ENCODE results near the gene IL23A.

IL23A gene

DNA sequence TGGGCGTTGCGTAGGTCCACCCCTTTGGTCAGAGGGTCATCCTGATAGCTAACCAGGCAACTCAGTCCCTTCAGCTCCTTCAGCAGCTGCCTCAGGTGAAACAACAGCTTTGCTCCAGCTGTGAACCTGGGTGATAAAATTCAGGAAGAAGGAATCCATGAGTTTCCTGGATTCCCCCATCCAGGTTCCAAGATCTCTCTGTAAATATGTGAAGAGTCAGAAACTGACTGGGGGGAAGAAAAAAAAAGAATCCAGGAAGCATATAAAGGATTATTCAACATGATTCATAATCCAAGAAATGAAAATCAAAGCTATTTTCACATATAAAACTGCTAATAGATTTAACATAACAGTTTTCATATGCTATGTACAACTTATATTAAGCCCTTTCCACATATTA lies 12.6 kb downstream of the IL23A start:
- Mint-ChIP-seq H3K4me3 (no peak overlapping the region), H3K9me3 (no peaks in the 10 kb centered on the region), H3K27me3 (no peaks in the 10 kb centered on the region), H3K27ac (ENCODE audit: low read depth) (no peak overlapping the region), H3K36me3 (ENCODE audit: insufficient read depth) (peaks cover 70% of the 10 kb centered on the region), H3K4me1 (no peaks in the 10 kb centered on the region)
- ATAC-seq (replicated peaks; ENCODE audit: extremely low read depth, poor library complexity, severe bottlenecking) (no peak), DNase-seq (ENCODE audit: low spot score in 2 of 2) (no peak)

DNA sequence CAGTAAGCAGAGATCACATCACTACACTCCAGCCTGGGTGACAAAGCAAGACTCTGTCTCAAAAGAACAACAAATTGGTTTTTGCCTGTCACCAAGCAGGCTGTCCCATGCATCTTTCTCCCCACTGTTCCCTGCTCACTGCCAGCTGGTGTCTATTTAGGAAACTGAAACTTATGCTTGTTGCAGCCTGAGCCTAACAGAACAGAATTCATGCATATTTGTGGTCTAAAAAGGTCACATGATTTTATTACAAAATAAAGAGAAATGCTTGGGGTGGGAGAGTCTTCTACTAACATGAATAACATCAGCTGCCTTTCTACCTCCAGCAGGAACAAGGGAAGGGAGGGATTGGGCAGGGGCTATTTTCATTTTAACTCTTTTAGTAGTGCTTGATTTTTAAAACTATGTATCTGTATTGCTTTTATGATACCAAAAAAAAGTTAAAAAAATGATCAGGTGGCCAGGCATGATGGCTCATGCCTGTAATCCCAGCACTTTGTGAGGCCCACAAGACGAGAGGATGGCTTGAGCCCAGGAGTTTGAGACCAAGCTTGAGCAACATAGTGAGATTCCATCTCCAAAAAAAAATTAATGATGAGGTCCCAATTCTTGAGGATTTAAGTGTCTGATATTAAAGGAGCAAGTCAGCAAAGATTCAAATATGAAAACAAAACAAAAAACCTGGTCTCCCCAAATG lies 20.3 kb downstream of the IL23A start:
- peaks cover 23% of the 10 kb centered on the region for H3K36me3 Mint-ChIP-seq (ENCODE audit: insufficient read depth)
- H3K4me1 Mint-ChIP-seq, result peaks cover 16% of the 10 kb centered on the region
- peak overlapping the region; percentile 98 for H3K27ac Mint-ChIP-seq (ENCODE audit: low read depth)
- DNase-seq (ENCODE audit: low spot score in 2 of 2) (no peak), ATAC-seq (replicated peaks; ENCODE audit: extremely low read depth, poor library complexity, severe bottlenecking) (no peak)
- no peaks in the 10 kb centered on the region for H3K27me3 Mint-ChIP-seq
- no peaks in the 10 kb centered on the region for H3K9me3 Mint-ChIP-seq
- H3K4me3 Mint-ChIP-seq, result peak overlapping the region; percentile 90

DNA sequence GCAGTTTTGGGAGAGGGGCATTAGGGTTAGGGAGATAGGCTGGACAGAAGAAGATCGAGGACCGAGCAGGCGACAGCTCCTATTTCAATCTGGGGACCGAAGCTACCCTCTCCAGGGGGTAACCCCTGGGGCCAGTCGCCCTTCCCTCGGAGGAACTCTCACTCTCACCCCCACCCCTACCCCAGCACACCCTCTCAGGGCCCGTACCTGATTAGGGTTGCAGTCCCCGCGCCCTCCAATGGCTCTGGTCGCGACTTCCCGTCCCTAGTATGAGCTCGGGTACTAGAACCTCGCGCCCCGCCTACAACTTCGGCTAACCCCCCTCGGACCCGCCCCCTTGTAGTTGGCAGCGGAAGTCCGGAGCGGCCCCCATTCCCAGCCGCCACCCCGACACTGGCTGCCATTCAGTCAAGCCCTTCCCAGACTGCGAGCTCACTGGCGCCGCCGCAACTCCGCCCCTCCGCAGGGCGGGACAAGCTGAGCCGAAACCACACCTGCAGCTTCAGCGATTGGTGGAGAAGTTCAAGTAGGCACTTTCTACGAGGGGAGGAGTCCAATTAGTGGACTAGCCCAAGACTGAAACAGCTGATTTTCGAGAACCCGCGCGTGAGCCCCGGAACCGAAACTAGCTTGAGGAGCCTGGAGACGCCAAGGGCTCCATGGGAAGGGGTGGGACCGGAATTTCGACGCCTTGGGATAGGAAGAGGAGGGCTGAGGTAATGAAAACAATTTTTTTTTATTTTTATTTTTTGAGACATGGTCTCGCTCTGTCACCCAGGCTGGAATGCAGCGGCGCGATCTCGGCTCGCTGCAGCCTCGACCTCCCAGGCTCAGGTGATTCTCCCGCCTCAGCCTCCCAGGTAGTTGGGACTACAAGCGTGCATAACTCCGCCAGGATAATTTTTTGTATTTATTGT lies 21.4 kb downstream of the IL23A start, which contains the start of gene STAT2:
TSS of gene STAT2 (minus strand) at position 257 of the 917 bp plus-strand sequence. CDS start 3,536 bp downstream, outside the sequence.
- peak within 1 kb of the TSS; percentile 98 for H3K27ac Mint-ChIP-seq (ENCODE audit: low read depth)
- peak within 1 kb of the TSS; percentile 90 for H3K4me3 Mint-ChIP-seq
- no peaks in the 10 kb centered on the region for H3K9me3 Mint-ChIP-seq
- peaks cover 16% of the 10 kb centered on the region for H3K4me1 Mint-ChIP-seq
- ATAC-seq (replicated peaks; ENCODE audit: extremely low read depth, poor library complexity, severe bottlenecking) (peak; percentile 97), DNase-seq (ENCODE audit: low spot score in 2 of 2) (peak; percentile 97 to 100)
- H3K36me3 Mint-ChIP-seq (ENCODE audit: insufficient read depth), result peaks cover 13% of the 10 kb centered on the region
- no peaks in the 10 kb centered on the region for H3K27me3 Mint-ChIP-seq

DNA sequence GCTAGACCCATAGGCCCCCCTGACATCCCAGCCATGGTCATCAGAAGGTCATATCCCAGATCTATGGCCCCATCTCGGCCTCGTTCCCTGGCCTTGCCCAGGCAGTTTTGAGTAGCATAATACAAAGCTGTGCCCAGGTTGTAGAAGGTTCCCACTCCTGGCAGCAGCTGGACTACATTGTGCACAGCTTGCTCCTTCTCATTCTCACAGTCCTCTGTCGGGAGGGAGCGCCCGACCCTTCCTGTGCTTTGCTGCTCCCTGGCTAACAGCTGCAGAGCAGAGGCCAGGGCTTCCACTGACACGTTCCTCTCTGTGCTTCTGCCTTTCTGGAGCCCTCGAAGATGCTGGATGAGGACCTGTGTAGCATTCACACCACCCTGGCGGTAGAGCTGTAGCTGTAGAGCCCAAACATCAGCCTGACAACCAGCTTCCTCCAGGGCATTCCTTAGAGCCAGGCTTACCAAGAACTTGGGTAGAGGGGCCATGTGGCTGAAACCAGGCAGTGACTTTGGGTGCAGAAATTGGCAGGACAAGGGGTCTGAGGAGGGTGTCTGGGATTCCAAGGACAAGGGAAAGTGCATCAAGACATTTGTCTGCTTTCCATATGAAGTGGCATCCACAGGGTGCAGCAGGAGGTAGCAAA lies 22.9 kb downstream of the IL23A start:
- H3K4me1 Mint-ChIP-seq, result peaks cover 16% of the 10 kb centered on the region
- peaks cover 6% of the 10 kb centered on the region for H3K36me3 Mint-ChIP-seq (ENCODE audit: insufficient read depth)
- H3K27me3 Mint-ChIP-seq, result no peaks in the 10 kb centered on the region
- ATAC-seq (replicated peaks; ENCODE audit: extremely low read depth, poor library complexity, severe bottlenecking) (no peak), DNase-seq (ENCODE audit: low spot score in 2 of 2) (no peak)
- no peaks in the 10 kb centered on the region for H3K9me3 Mint-ChIP-seq
- no peak overlapping the region for H3K27ac Mint-ChIP-seq (ENCODE audit: low read depth)
- H3K4me3 Mint-ChIP-seq, result peak overlapping the region; percentile 90

DNA sequence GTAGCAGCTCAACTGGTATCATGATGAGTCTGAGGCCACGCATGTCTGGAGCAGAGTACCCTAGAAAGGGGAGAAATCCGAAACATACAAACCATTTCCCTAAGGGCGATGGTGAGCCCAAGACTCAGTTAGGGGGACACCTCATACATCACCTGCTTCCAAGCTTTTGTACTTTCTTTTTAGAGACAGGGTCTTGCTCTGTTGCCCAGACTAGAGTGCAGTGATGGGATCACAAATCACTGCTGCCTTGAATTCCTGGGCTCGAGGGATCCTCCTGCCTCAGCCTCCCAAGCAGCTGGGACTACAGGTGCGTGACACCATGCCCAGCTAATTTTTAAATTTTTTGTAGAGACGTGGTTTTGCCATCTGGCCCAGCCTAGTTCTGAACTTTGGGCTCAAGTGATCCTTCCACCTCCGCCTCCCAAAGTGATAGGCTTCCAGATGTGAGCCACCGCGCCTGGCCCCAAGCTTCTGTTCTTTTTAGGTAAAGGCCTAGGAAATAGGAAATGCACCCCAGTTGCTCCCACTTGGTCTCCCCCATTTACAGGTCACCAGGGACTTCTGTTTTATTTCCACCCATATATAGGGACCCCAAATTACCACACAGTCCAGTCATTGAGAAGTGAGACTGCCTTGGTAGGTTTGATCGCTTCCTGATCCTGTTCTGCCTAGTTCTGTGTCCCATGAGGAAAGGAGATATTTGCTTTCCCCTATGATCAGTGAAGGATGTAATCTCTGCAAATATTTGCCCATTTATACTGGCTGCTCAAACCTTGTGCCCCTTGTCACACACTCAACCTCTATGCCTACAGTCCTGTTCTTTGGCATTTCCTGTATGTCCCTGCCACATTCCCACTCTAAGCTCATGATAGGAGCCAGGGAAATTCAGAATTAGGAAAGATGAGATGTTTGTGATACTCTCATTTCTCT lies 23.7 kb downstream of the IL23A start, which contains the start of gene APOF:
TSS of gene APOF (minus strand) at position 728 of the 930 bp plus-strand sequence. CDS start at position 616, 112 bp downstream.
- Mint-ChIP-seq H3K36me3 (ENCODE audit: insufficient read depth) (peaks cover 6% of the 10 kb centered on the region), H3K9me3 (no peaks in the 10 kb centered on the region), H3K27ac (ENCODE audit: low read depth) (no peak within 1 kb of the TSS), H3K4me1 (peaks cover 16% of the 10 kb centered on the region), H3K4me3 (peak within 1 kb of the TSS; percentile 90), H3K27me3 (no peaks in the 10 kb centered on the region)
- ATAC-seq (replicated peaks; ENCODE audit: extremely low read depth, poor library complexity, severe bottlenecking), result no peak
- no peak for DNase-seq (ENCODE audit: low spot score in 2 of 2)

DNA sequence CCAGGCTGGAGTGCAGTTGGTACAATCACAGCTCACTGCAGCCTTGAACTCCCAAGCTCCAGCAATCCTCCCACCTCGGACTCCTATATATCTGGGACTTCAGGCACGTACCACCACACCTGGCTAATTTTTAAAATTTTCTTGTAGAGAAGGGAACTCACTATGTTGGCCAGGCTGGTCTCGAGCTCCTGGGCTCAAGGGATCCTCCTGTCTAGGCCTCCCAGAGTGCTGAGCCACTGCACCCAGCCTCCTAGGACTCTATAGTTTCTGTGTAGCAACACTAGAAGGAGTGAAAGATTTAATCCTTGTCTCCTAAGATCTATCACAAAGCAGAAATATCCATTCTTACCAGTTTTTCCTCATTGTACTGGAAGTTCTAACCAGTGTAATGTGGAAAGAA lies 28.3 kb downstream of the IL23A start:
- ATAC-seq (replicated peaks; ENCODE audit: extremely low read depth, poor library complexity, severe bottlenecking), result no peak

DNA sequence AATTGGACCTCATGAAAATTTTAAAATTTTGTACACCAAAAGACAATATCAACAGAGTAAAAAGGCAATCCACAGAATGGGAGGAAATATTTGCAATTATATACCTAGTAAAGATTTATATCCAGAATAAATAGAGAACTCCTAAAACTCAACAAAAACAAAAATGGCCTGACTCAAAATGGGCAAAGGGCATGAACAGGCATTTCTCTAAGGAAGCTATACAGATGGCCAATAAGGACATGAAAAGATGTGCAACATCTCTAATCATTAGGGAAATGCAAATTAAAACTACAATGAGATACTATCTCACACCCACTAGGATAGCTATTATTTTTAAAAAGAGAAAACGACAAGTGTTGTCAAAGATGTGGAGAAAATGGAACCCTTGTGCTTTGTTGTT lies 34.8 kb downstream of the IL23A start:
- Mint-ChIP-seq H3K4me3 (no peak overlapping the region), H3K27ac (ENCODE audit: low read depth) (no peak overlapping the region), H3K27me3 (no peaks in the 10 kb centered on the region), H3K9me3 (no peaks in the 10 kb centered on the region), H3K4me1 (no peaks in the 10 kb centered on the region), H3K36me3 (ENCODE audit: insufficient read depth) (peaks cover 1% of the 10 kb centered on the region)
- DNase-seq (ENCODE audit: low spot score in 2 of 2) (no peak), ATAC-seq (replicated peaks; ENCODE audit: extremely low read depth, poor library complexity, severe bottlenecking) (no peak)

More for the DNA sequence above, 28.3 kb downstream of the IL23A start:
- no peak for DNase-seq (ENCODE audit: low spot score in 2 of 2)
- Mint-ChIP-seq H3K27me3 (no peaks in the 10 kb centered on the region), H3K36me3 (ENCODE audit: insufficient read depth) (peaks cover 1% of the 10 kb centered on the region), H3K4me3 (no peak overlapping the region), H3K9me3 (no peaks in the 10 kb centered on the region), H3K27ac (ENCODE audit: low read depth) (no peak overlapping the region), H3K4me1 (no peaks in the 10 kb centered on the region)

DNA sequence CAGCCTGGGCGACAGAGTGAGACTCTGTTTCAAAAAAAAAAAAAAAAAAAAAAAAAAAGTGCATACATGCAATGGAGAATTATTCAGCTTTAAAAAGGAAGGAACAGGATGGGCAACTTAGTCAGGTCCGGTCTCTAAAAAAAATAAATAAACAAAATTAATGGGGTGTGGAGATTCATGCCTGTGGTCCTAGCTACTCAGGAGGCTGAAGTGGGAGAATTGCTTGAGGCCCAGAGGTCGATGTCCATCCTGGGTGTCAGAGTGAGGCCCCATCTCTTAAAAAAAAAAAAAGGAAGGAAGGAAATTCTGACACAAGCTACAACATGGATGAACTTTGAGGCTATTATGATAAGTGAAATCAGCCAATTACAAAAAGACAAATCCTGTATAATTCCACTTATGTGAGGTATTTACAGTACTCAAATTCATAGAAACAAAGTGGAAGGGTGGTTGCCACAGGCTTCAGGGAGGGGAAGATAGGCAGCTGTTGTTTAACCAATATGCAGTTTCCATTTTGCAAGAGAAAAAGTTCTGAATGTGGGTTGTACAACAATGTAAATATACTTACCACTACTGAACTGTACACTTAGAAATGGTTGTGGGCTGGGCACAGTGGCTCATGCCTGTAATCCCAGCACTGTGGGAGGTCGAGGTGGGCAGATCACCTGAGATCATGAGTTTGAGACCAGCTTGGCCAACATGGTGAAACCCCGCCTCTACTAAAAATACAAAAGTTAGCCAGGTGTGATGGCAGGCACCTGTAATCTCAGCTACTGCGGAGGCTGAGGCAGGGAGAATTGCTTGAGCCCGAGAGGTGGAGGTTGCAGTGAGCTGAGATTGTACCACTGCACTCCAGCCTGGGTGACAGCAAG lies 36.3 kb downstream of the IL23A start:
- no peak overlapping the region for H3K4me3 Mint-ChIP-seq
- ATAC-seq (replicated peaks; ENCODE audit: extremely low read depth, poor library complexity, severe bottlenecking), result no peak

DNA sequence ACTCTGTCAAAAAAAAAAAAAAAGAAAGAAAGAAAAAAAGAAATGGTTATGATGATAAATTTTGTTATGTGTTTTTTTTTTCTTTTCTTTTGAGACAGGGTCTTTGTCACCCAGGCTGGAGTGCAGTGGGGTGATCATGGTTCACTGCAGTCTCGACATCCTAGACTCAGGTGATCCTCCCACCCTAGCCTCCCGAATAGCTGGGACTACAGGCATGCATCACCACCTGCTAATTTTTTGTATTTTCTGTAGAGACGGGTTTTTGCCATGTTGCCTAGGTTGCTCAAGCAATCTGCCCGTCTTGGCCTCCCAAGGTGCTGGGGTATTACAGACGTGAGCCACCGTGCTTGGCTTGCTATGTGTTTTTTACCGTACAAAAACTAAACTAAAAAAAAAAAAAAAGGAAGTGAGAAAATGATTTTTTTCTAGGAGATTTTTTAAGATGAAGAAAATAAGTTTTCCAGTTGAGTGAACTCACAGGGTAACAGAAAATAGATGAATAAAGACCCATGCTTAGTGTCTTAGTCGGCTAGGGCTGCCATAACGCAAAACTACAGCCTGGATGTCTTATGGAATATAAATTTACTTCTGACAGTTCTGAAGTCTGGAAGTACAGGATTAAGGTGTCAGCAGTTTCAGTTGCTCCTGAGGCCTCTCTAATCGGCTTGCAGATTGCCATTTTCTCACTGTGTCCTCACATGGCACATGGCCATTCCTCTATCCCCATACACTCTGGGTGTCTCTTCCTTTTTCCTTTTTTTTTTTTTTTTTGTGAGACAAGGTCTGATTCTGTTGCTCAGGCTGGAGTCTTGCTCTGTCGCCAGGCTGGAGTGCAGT lies 37.1 kb downstream of the IL23A start:
- Mint-ChIP-seq H3K36me3 (ENCODE audit: insufficient read depth) (peaks cover 1% of the 10 kb centered on the region), H3K4me3 (no peak overlapping the region), H3K27me3 (no peaks in the 10 kb centered on the region), H3K27ac (ENCODE audit: low read depth) (no peak overlapping the region), H3K4me1 (no peaks in the 10 kb centered on the region), H3K9me3 (no peaks in the 10 kb centered on the region)
- ATAC-seq (replicated peaks; ENCODE audit: extremely low read depth, poor library complexity, severe bottlenecking) (no peak), DNase-seq (ENCODE audit: low spot score in 2 of 2) (no peak)

More for the DNA sequence above, 36.3 kb downstream of the IL23A start:
- Mint-ChIP-seq H3K27ac (ENCODE audit: low read depth) (no peak overlapping the region), H3K36me3 (ENCODE audit: insufficient read depth) (peaks cover 1% of the 10 kb centered on the region), H3K9me3 (no peaks in the 10 kb centered on the region), H3K27me3 (no peaks in the 10 kb centered on the region), H3K4me1 (no peaks in the 10 kb centered on the region)
- no peak for DNase-seq (ENCODE audit: low spot score in 2 of 2)

DNA sequence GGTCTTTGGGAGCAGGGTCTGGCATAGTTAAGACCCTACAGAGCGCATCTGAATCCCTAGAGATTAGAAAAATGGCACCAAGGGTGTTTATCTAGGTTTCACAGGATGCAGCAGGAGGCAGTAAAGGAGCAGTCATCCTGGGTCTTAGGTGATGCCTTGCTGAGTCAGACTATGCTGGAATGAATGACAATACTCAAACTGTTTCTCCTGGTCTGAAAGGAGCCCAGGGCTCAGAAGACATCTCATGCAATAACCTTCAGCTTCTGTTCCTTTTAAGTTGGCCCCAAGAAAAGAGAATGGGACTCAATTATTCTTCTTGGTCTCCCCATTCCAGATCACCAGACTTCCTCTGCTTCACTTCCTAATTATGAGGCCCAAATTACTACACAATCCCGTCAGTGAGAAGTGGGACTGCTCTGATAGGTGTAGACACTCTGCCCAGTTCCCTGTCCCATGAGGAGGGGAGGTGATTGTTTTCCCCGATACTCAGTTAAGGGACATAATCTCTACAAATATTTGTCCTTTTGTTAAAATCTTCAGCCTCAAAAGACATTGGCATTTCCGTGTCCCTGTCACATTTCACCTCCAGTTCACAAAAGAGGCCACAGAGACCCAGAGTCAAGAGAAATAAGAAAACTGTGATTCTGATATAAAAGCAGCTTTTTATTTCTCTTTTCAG lies 38.8 kb downstream of the IL23A start:
- no peak for DNase-seq (ENCODE audit: low spot score in 2 of 2)
- Mint-ChIP-seq H3K27me3 (no peaks in the 10 kb centered on the region), H3K36me3 (ENCODE audit: insufficient read depth) (no peaks in the 10 kb centered on the region), H3K4me3 (no peak overlapping the region), H3K9me3 (no peaks in the 10 kb centered on the region), H3K4me1 (no peaks in the 10 kb centered on the region), H3K27ac (ENCODE audit: low read depth) (no peak overlapping the region)
- no peak for ATAC-seq (replicated peaks; ENCODE audit: extremely low read depth, poor library complexity, severe bottlenecking)

Data from central memory CD8-positive, alpha-beta T cell (primary cell).